DND-41 (cell line): ENCODE results near the gene KRT7.

Experiments
- ATAC-seq: fragments of 200-7000 bp; cut with Tn5 transposase; 3 replicates; pipeline ENCODE4 v1.9.1; 2021; ENCODE audit warnings: low read depth; ENCODE audit not compliant: insufficient read depth
- DNase-seq: peaks from one replicate; pipeline ENCODE4 v3.0.0-alpha.2; 2020
- H2AFZ ChIP-seq: 2 replicates; pipeline ENCODE4 v1.6.0; 2012; ENCODE audit warnings: low read depth, low read length
- H3K27ac ChIP-seq: 2 replicates; pipeline ENCODE4 v1.5.1; 2012; ENCODE audit warnings: low read length, inconsistent platforms
- H3K27me3 ChIP-seq: fragments of 200-600 bp; sonication (generic); 2 replicates; pipeline ENCODE4 v1.6.0; 2012; ENCODE audit warnings: low read length, mild to moderate bottlenecking, inconsistent platforms; ENCODE audit not compliant: insufficient read depth, poor library complexity
- H3K36me3 ChIP-seq: 2 replicates; pipeline ENCODE4 v1.5.1; 2012; ENCODE audit warnings: low read length, inconsistent platforms; ENCODE audit not compliant: insufficient read depth
- H3K4me1 ChIP-seq: 2 replicates; pipeline ENCODE4 v1.5.1; 2012; ENCODE audit warnings: mild to moderate bottlenecking, low read length; ENCODE audit not compliant: insufficient read depth
- H3K4me2 ChIP-seq: 2 replicates; pipeline ENCODE4 v1.6.0; 2012; ENCODE audit warnings: mild to moderate bottlenecking, moderate library complexity, low read length, inconsistent platforms; ENCODE audit not compliant: insufficient read depth
- H3K4me3 ChIP-seq, 2 experiments: fragments of 200-600 bp in 1 of 2; shearing (Covaris generic) in 1 of 2; 2 replicates each; pipeline ENCODE4 v1.5.1; 2012 to 2016; ENCODE audit warnings: inconsistent platforms in 2 of 2, low read length in 2 of 2, mild to moderate bottlenecking in 2 of 2, low read depth in 1 of 2, moderate library complexity in 1 of 2
- H3K79me2 ChIP-seq: 2 replicates; pipeline ENCODE4 v1.6.0; 2012; ENCODE audit warnings: low read length, inconsistent platforms; ENCODE audit not compliant: insufficient read depth
- H3K9ac ChIP-seq: 2 replicates; pipeline ENCODE4 v1.6.0; 2012; ENCODE audit warnings: low read depth, mild to moderate bottlenecking, inconsistent platforms, low read length, moderate library complexity
- H3K9me3 ChIP-seq: 2 replicates; pipeline ENCODE4 v1.5.1; 2012; ENCODE audit warnings: low read length, moderate library complexity, mild to moderate bottlenecking, inconsistent platforms; ENCODE audit not compliant: insufficient read depth, severe bottlenecking
- H4K20me1 ChIP-seq: 2 replicates; pipeline ENCODE4 v1.6.0; 2012; ENCODE audit warnings: low read length; ENCODE audit not compliant: insufficient read depth
- EZH2 ChIP-seq: IDR thresholded peaks from 3 replicates; pipeline ENCODE4 v1.6.1; 2012; ENCODE audit warnings: borderline replicate concordance, low read depth, mild to moderate bottlenecking, moderate library complexity, low read length, inconsistent platforms; ENCODE audit not compliant: severe bottlenecking
- TF ChIP-seq, protein P1 (sequence below): IDR thresholded peaks from 2 replicates; pipeline ENCODE4 v1.5.1; 2012; ENCODE audit warnings: borderline replicate concordance, low read length, moderate library complexity, mild to moderate bottlenecking; ENCODE audit not compliant: poor library complexity, severe bottlenecking; ENCODE audit errors: extremely low read depth

KRT7 gene

DNA sequence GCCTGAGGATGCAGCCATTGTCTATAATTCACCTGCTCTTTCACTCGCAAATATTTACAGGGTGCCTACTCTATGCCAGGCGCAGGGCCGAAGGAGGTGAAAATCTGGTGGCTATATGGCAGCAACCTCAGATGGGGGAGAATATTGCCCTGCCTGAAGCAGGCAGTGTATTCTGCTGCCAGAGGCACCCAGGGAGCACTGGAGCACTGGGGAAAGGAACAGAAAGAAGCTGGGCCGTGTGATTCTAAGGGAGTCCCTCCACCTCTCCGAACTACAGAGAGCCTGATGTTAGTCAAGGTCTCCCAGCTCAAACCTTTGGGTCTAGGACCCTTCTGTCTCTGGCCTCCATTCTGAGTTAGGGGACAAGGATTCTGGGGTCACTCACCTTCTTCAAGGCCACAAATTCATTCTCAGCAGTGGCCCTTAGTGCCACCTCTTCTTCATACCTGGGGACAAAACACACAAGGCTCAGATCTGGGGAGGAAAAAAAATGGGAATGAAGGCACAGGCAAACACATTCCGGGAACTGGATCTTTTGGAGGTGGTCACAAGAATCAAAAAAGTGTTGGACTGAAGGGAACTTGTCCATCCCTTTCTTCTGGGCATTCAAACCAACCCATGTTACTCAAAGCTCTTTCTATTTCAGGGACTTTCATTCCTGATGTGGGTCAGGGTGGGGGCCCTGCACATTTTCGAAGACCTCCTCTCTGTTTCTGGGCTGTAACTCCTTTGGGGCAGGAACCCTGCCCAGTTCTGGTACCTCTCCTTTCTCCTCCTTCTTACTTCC is 22.1 kb downstream of the KRT7 start:
- H3K27me3 ChIP-seq = no peaks in the 10 kb centered on the region
- no peaks in the 10 kb centered on the region for H3K79me2 ChIP-seq
- H3K36me3 ChIP-seq = no peaks in the 10 kb centered on the region
- no peak for TF ChIP-seq EZH2
- TF ChIP-seq, protein P1, sequence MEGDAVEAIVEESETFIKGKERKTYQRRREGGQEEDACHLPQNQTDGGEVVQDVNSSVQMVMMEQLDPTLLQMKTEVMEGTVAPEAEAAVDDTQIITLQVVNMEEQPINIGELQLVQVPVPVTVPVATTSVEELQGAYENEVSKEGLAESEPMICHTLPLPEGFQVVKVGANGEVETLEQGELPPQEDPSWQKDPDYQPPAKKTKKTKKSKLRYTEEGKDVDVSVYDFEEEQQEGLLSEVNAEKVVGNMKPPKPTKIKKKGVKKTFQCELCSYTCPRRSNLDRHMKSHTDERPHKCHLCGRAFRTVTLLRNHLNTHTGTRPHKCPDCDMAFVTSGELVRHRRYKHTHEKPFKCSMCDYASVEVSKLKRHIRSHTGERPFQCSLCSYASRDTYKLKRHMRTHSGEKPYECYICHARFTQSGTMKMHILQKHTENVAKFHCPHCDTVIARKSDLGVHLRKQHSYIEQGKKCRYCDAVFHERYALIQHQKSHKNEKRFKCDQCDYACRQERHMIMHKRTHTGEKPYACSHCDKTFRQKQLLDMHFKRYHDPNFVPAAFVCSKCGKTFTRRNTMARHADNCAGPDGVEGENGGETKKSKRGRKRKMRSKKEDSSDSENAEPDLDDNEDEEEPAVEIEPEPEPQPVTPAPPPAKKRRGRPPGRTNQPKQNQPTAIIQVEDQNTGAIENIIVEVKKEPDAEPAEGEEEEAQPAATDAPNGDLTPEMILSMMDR = no peak
- DNase-seq = no peak
- no peak for ATAC-seq
- no peak overlapping the region for H2AFZ ChIP-seq
- H3K4me3 ChIP-seq = no peak overlapping the region
- H3K27ac ChIP-seq = no peak overlapping the region
- H3K4me2 ChIP-seq = no peak overlapping the region
- no peak overlapping the region for H3K9ac ChIP-seq
- no peaks in the 10 kb centered on the region for H3K9me3 ChIP-seq
- H3K4me1 ChIP-seq = no peaks in the 10 kb centered on the region
- no peaks in the 10 kb centered on the region for H4K20me1 ChIP-seq

- Histone ChIP-seq H3K4me3 (no peak overlapping the region), H3K4me1 (no peaks in the 10 kb centered on the region), H3K27ac (no peak overlapping the region), H3K27me3 (no peaks in the 10 kb centered on the region), H4K20me1 (no peaks in the 10 kb centered on the region), H3K36me3 (no peaks in the 10 kb centered on the region), H3K9me3 (no peaks in the 10 kb centered on the region), H3K9ac (no peak overlapping the region), H2AFZ (no peak overlapping the region), H3K79me2 (no peaks in the 10 kb centered on the region), H3K4me2 (no peak overlapping the region)
- TF ChIP-seq EZH2 = no peak
- TF ChIP-seq, protein P1 = no peak
- DNase-seq (no peak), ATAC-seq (no peak)
These were observed 23.0 kb downstream of the KRT7 start for GRCh38 chr12:52255926-52256583.

DNA sequence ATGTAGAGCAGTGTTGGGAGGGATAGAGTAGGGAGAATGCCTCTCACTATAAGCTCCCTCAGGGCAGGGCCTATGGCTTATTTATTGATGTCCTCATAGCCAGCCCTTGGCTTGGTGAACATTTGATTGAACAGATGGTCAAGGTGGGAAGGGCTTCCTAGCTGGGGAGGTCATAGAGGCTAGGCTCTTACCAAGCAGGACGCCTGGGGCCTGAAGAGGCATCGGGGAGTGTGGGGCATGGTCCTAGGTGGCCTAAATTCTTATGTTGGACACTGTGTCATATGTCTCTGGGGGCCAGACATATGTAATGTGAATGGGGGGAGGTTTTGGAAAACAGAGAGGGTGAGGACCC is 23.5 kb downstream of the KRT7 start:
- Histone ChIP-seq H3K27ac (no peak overlapping the region), H3K4me1 (no peaks in the 10 kb centered on the region), H3K9ac (no peak overlapping the region), H2AFZ (no peak overlapping the region), H3K36me3 (no peaks in the 10 kb centered on the region), H3K4me3 (no peak overlapping the region), H3K79me2 (no peaks in the 10 kb centered on the region), H3K27me3 (peaks cover 3% of the 10 kb centered on the region), H3K4me2 (no peak overlapping the region), H4K20me1 (no peaks in the 10 kb centered on the region), H3K9me3 (no peaks in the 10 kb centered on the region)
- no peak for DNase-seq
- ATAC-seq = no peak
- TF ChIP-seq, protein P1 = no peak
- no peak for TF ChIP-seq EZH2
